CD14-positive monocyte (primary cell): Measurements from ENCODE around the gene SDK1. TPM values are rescaled to one million over a fixed set of nuclear protein-coding genes. Genes with fewer than 3 reads are reported as not detected.

Experiments used
- DNase-seq, 3 donors: peaks; one replicate each; pipeline ENCODE4 v3.0.0-alpha.2; 2011 to 2022
- H2AFZ ChIP-seq: 2 replicates; pipeline ENCODE4 v1.6.0; 2012; ENCODE audit warnings: mild to moderate bottlenecking, low read depth, low read length, inconsistent platforms; ENCODE audit not compliant: insufficient read depth, poor library complexity, severe bottlenecking
- H3K27ac ChIP-seq, 2 donors: 1 replicate in 1 of 2; 2 replicates in 1 of 2; pipeline ENCODE4 v1.5.1; 2012 to 2013; ENCODE audit warnings: low read length in 2 of 2, control low read depth in 1 of 2, inconsistent platforms in 1 of 2, low read depth in 1 of 2, mild to moderate bottlenecking in 1 of 2
- H3K27me3 ChIP-seq, 2 donors: one replicate each; pipeline versions ENCODE4 v1.6.0 to v1.6.1; 2011 to 2013; ENCODE audit warnings: low read length in 2 of 2; ENCODE audit not compliant: control insufficient read depth in 2 of 2, insufficient read depth in 2 of 2
- H3K36me3 ChIP-seq, 2 donors: replicated peaks in 1 of 2; 1 replicate in 1 of 2; 2 replicates in 1 of 2; pipeline versions ENCODE4 v1.5.1 to v1.6.1; 2012 to 2013; ENCODE audit warnings: low read length in 2 of 2, control low read depth in 1 of 2, inconsistent platforms in 1 of 2, mild to moderate bottlenecking in 1 of 2; ENCODE audit not compliant: insufficient read depth in 2 of 2, control insufficient read depth in 1 of 2
- H3K4me1 ChIP-seq, 2 donors: 1 replicate in 1 of 2; 2 replicates in 1 of 2; pipeline versions ENCODE4 v1.5.1 to v1.6.1; 2012 to 2013; ENCODE audit warnings: low read length in 2 of 2, control low read depth in 1 of 2, inconsistent platforms in 1 of 2, mild to moderate bottlenecking in 1 of 2, moderate library complexity in 1 of 2; ENCODE audit not compliant: insufficient read depth in 2 of 2, control insufficient read depth in 1 of 2
- H3K4me2 ChIP-seq: replicated peaks from 2 replicates; pipeline ENCODE3; 2012; ENCODE audit warnings: low read length, moderate library complexity, mild to moderate bottlenecking; ENCODE audit not compliant: poor library complexity, severe bottlenecking; ENCODE audit errors: extremely low read depth
- H3K4me3 ChIP-seq, 3 experiments: fragments of 200-600 bp in 1 of 3; sonication (generic) in 1 of 3; replicated peaks in 1 of 3; 1 replicate in 2 of 3; 2 replicates in 1 of 3; pipeline ENCODE4 v1.5.1; 2011 to 2013; ENCODE audit warnings: low read length in 3 of 3, mild to moderate bottlenecking in 3 of 3, control low read depth in 2 of 3, low read depth in 2 of 3, inconsistent platforms in 1 of 3, moderate library complexity in 1 of 3
- H3K79me2 ChIP-seq: 2 replicates; pipeline ENCODE4 v1.6.0; 2012; ENCODE audit warnings: mild to moderate bottlenecking, control low read depth, inconsistent platforms, low read length, moderate library complexity; ENCODE audit not compliant: insufficient read depth
- H3K9ac ChIP-seq: 2 replicates; pipeline ENCODE4 v1.6.0; 2017; ENCODE audit warnings: low read length, mild to moderate bottlenecking; ENCODE audit not compliant: insufficient read depth, poor library complexity, severe bottlenecking
- H3K9me3 ChIP-seq, 2 donors: replicated peaks in 1 of 2; 1 replicate in 1 of 2; 2 replicates in 1 of 2; pipeline versions ENCODE4 v1.5.1 to v1.6.1; 2012 to 2013; ENCODE audit warnings: low read length in 2 of 2, control low read depth in 1 of 2; ENCODE audit not compliant: control insufficient read depth in 1 of 2, insufficient read depth in 1 of 2
- H4K20me1 ChIP-seq: 2 replicates; pipeline ENCODE4 v1.6.0; 2012; ENCODE audit warnings: mild to moderate bottlenecking, low read length, control low read depth, moderate library complexity; ENCODE audit not compliant: insufficient read depth
- H3K27ac Mint-ChIP-seq, 7 donors: one replicate each; pipeline ENCODE4 v1.8.0; 2020; ENCODE audit warnings: mild to moderate bottlenecking in 7 of 7, mixed read lengths in 7 of 7, moderate library complexity in 6 of 7, inconsistent platforms in 2 of 7
- H3K27me3 Mint-ChIP-seq, 3 donors: one replicate each; pipeline ENCODE4 v1.8.0; 2021 to 2022; ENCODE audit warnings: low read depth in 3 of 3, mild to moderate bottlenecking in 3 of 3, mixed read lengths in 3 of 3, moderate library complexity in 3 of 3, inconsistent platforms in 1 of 3
- H3K36me3 Mint-ChIP-seq, 2 donors: one replicate each; pipeline ENCODE4 v1.8.0; 2020; ENCODE audit warnings: mixed read lengths in 2 of 2, inconsistent platforms in 1 of 2, mild to moderate bottlenecking in 1 of 2
- H3K4me1 Mint-ChIP-seq: one replicate; pipeline ENCODE4 v1.8.0; 2020; ENCODE audit warnings: mild to moderate bottlenecking, mixed read lengths
- H3K4me3 Mint-ChIP-seq, 2 donors: one replicate each; pipeline ENCODE4 v1.8.0; 2020; ENCODE audit warnings: mild to moderate bottlenecking in 2 of 2, mixed read lengths in 2 of 2, moderate library complexity in 1 of 2
- H3K9me3 Mint-ChIP-seq, 7 donors: one replicate each; pipeline ENCODE4 v1.8.0; 2020 to 2022; ENCODE audit warnings: mixed read lengths in 7 of 7, mild to moderate bottlenecking in 6 of 7, moderate library complexity in 6 of 7, inconsistent platforms in 2 of 7
- WGBS: methylation state at CpG from one replicate; pipeline ENCODE4 v1.1.5; 2013; ENCODE audit warnings: missing lambda C conversion rate; ENCODE audit not compliant: insufficient coverage; 5-methylcytosine and 5-hydroxymethylcytosine counted together
- intact Hi-C, 2 donors: fragments of 100-400 bp; cut with micrococcal nuclease; formaldehyde crosslinking; loops; one replicate each; pipeline versions ENCODE4 v1.15.0 to v1.15.1; 2023
- polyA plus RNA-seq, 3 donors: library from polyadenylated mRNA; depleted of rRNA in 1 of 3; unstranded in 2 of 3; stranded (reverse) in 1 of 3; fragments of 300-500 nt in 2 of 3; fragments of >200 nt in 1 of 3; fragmentation: Illumina TruSeq in 2 of 3; gene quantifications; 1 replicate in 2 of 3; 2 replicates in 1 of 3; pipeline ENCODE4 v1.2.3, GENCODE V29; 2012 to 2021
- TF ChIP-seq, protein P1 (sequence below): fragments of 200-600 bp; IDR thresholded peaks from one replicate; pipeline ENCODE4 v1.8.0; 2022; ENCODE audit warnings: antibody characterized with exemption, mild to moderate bottlenecking

The SDK1 gene
- polyA plus RNA-seq, 3 donors, result 0.01 TPM; not detected in 2

DNA sequence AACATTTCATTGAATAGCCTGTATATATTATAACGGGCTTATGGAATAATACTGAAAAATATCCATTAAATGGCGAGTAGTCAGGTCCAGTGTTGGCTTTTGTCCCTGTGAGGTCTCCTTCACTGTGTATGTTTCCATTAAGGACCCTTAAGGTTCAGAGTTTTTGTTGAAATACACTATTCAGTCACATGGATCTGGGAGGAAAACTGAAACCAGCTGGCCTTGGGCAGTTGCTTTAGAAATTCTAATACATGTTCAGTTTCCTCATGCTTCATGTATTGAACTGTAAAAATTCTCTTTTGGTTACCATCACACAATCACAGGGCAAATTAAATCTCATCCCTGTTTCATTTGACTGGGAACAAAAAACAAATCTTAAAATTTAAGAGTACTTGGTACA, 447.3 kb downstream of the SDK1 start:
- TF ChIP-seq, protein P1, sequence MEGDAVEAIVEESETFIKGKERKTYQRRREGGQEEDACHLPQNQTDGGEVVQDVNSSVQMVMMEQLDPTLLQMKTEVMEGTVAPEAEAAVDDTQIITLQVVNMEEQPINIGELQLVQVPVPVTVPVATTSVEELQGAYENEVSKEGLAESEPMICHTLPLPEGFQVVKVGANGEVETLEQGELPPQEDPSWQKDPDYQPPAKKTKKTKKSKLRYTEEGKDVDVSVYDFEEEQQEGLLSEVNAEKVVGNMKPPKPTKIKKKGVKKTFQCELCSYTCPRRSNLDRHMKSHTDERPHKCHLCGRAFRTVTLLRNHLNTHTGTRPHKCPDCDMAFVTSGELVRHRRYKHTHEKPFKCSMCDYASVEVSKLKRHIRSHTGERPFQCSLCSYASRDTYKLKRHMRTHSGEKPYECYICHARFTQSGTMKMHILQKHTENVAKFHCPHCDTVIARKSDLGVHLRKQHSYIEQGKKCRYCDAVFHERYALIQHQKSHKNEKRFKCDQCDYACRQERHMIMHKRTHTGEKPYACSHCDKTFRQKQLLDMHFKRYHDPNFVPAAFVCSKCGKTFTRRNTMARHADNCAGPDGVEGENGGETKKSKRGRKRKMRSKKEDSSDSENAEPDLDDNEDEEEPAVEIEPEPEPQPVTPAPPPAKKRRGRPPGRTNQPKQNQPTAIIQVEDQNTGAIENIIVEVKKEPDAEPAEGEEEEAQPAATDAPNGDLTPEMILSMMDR, result no peak
- DNase-seq, result no peak
- Histone ChIP-seq H3K4me2 (no peak overlapping the region), H3K4me1 (no peaks in the 10 kb centered on the region), H3K9ac (no peak overlapping the region), H3K9me3 (no peaks in the 10 kb centered on the region), H3K4me3 (no peak overlapping the region), H4K20me1 (no peaks in the 10 kb centered on the region), H3K27ac (no peak overlapping the region), H3K79me2 (no peaks in the 10 kb centered on the region), H3K27me3 (no peaks in the 10 kb centered on the region), H2AFZ (no peak overlapping the region), H3K36me3 (no peaks in the 10 kb centered on the region)
- WGBS, result no CpG with 5 or more reads among the region's 2 CpGs
- intact Hi-C loops, result no loop called here
- H3K4me3 Mint-ChIP-seq, result no peak overlapping the region
- peaks cover 5% of the 10 kb centered on the region for H3K4me1 Mint-ChIP-seq
- H3K36me3 Mint-ChIP-seq, result no peaks in the 10 kb centered on the region
- H3K27ac Mint-ChIP-seq, result no peak overlapping the region
- H3K9me3 Mint-ChIP-seq, result peaks cover 0 to 12% (median 2%) of the 10 kb centered on the region in 7 donors
- H3K27me3 Mint-ChIP-seq, result peaks cover 0 to 3% (median 1%) of the 10 kb centered on the region in 3 donors

DNA sequence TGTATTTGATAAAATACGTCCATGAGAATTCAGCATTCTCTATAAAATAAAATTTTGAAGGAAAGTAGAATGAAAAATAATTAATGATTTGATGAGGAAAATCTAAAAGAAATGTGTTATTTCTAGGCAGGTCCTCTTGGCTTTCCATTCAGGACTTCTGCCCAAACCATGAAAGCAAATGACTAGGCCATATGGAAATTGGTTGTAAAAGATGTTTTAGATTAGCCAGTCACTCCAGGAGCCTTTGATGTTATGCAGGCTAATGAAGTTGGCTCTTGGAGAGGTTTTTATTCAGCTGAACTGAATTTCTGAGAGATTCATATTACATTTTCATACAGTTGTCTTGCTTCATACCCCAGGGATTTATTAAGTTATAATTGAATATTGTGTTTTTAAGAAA, 452.8 kb downstream of the SDK1 start:
- no peaks in the 10 kb centered on the region for H3K4me1 Mint-ChIP-seq
- Histone ChIP-seq H3K9ac (no peak overlapping the region), H4K20me1 (no peaks in the 10 kb centered on the region), H3K4me3 (no peak overlapping the region), H3K79me2 (no peaks in the 10 kb centered on the region), H2AFZ (no peak overlapping the region), H3K4me1 (no peaks in the 10 kb centered on the region), H3K27me3 (no peaks in the 10 kb centered on the region), H3K9me3 (peaks cover 3 to 9% of the 10 kb centered on the region in 2 donors), H3K4me2 (no peak overlapping the region), H3K36me3 (no peaks in the 10 kb centered on the region), H3K27ac (no peak overlapping the region)
- H3K27me3 Mint-ChIP-seq, result peaks cover 0 to 3% (median 0%) of the 10 kb centered on the region in 3 donors
- WGBS, result no CpG with 5 or more reads among the region's 1 CpG
- DNase-seq, result no peak
- no peak overlapping the region for H3K4me3 Mint-ChIP-seq
- TF ChIP-seq, protein P1, result no peak
- no peaks in the 10 kb centered on the region for H3K36me3 Mint-ChIP-seq
- peaks cover 0 to 19% (median 7%) of the 10 kb centered on the region in 7 donors for H3K9me3 Mint-ChIP-seq
- no peak overlapping the region for H3K27ac Mint-ChIP-seq
- intact Hi-C loops, result no loop called here
